ENCODE data around the gene DUSP23. TPM values are rescaled to one million over a fixed set of nuclear protein-coding genes. Genes with fewer than 3 reads are reported as not detected.

Gene DUSP23
- total RNA-seq, 1 experiment from 2014 or later: 35.8 TPM

DNA sequence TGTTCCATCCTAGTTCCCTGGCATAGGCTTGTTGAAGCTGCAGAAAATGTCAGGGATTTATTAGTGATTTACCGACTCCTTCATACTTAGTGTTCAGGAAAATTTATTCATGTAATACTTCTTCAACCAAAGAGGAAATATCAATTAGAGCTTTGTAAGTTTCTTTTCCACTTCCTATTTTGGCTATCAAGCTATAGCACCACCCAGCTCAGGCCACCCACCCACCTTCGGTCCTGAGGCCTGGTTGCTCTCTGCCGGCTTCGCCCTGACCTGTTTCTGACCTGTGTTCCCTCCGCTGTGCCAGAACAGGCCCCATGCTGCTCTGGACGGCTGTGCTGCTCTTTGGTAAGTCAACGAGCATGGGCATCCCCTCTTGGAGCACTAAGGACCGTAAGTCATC is 21.3 kb downstream of the DUSP23 start, which contains the start of gene FCRL6:
Gene FCRL6, plus strand, starts transcription at position 250 of the 400 bp plus-strand sequence. Its CDS starts 65 bp downstream, at position 315.
- ChIA-PET RAD21 (ENCODE audit: low non-redundant PET in 1 of 2, low total read pairs in 2 of 2, uncharacterized antibody in 2 of 2, unreplicated experiment in 2 of 2) (interaction anchor here in 1 of 2 experiments (1.3 kb wide), 1 partner anchor 89 kb away, joined by 3 read pairs; no protein-coding TSS in a partner anchor), POLR2A (no interaction called here), CTCF (interaction anchor here (1.4 to 9.3 kb wide), 2 partner anchors 89 to 205 kb away, joined by 5 to 229 read pairs; no protein-coding TSS in a partner anchor)
- ATAC-seq (no peak), DNase-seq (ENCODE audit: low read depth, low spot score) (no peak)
- Histone ChIP-seq H3K36me3 (ENCODE audit: control insufficient read depth in 1 of 2, insufficient read depth in 2 of 2, low read length in 2 of 2) (no peaks in the 10 kb centered on the region), H3K4me1 (ENCODE audit: control insufficient read depth in 1 of 2, insufficient read depth in 2 of 2, low read length in 2 of 2) (no peaks in the 10 kb centered on the region), H3K4me3 (replicated peaks in 1 of 2; ENCODE audit: low read depth in 1 of 2, low read length in 2 of 2) (no peak within 1 kb of the TSS), H3K27ac (ENCODE audit: low read depth, low read length) (no peak within 1 kb of the TSS), H3K4me2 (ENCODE audit: low read length) (no peak within 1 kb of the TSS), H3K9me3 (ENCODE audit: control insufficient read depth in 1 of 2, insufficient read depth in 1 of 2, low read depth in 1 of 2, low read length in 2 of 2) (no peaks in the 10 kb centered on the region), H4K20me1 (ENCODE audit: insufficient read depth) (no peaks in the 10 kb centered on the region), H2AFZ (ENCODE audit: low read depth, low read length, poor library complexity, severe bottlenecking) (no peak within 1 kb of the TSS), H3K27me3 (ENCODE audit: insufficient read depth, low read length) (0 out of 2 replicates have a peak, but pooled peaks cover 3% of the 10 kb centered on the region), H3K9me2 (ENCODE audit: insufficient read depth) (no peaks in the 10 kb centered on the region; the same call in 1 of the 2 replicates), H3K9ac (ENCODE audit: low read length) (no peak within 1 kb of the TSS), H3K79me2 (ENCODE audit: insufficient read depth, low read length) (no peaks in the 10 kb centered on the region)
- no TSS peak for BruUV-seq (replicated peaks)
- TF ChIP-seq POLR2A (IDR thresholded peaks at IDR 0.05; ENCODE audit: borderline replicate concordance, extremely low read depth, insufficient read depth, insufficient read length): no peak
- no peak for TF ChIP-seq CEBPB (IDR thresholded peaks at IDR 0.05; ENCODE audit: low read depth)
- TF ChIP-seq MAX (IDR thresholded peaks at IDR 0.05): no peak
- TF ChIP-seq, protein P1, sequence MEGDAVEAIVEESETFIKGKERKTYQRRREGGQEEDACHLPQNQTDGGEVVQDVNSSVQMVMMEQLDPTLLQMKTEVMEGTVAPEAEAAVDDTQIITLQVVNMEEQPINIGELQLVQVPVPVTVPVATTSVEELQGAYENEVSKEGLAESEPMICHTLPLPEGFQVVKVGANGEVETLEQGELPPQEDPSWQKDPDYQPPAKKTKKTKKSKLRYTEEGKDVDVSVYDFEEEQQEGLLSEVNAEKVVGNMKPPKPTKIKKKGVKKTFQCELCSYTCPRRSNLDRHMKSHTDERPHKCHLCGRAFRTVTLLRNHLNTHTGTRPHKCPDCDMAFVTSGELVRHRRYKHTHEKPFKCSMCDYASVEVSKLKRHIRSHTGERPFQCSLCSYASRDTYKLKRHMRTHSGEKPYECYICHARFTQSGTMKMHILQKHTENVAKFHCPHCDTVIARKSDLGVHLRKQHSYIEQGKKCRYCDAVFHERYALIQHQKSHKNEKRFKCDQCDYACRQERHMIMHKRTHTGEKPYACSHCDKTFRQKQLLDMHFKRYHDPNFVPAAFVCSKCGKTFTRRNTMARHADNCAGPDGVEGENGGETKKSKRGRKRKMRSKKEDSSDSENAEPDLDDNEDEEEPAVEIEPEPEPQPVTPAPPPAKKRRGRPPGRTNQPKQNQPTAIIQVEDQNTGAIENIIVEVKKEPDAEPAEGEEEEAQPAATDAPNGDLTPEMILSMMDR (IDR thresholded peaks at IDR 0.05 in 2 of 3, conservative IDR thresholded peaks at IDR 0.05 in 1 of 3; ENCODE audit: borderline replicate concordance in 1 of 3, insufficient read depth in 1 of 3, low read depth in 2 of 3, low read length in 2 of 3): no peak
- TF ChIP-seq EZH2 (IDR thresholded peaks at IDR 0.05): no peak
- no peak for TF ChIP-seq ATF3 (IDR thresholded peaks at IDR 0.05)
- TF ChIP-seq FOSL1 (IDR thresholded peaks at IDR 0.05; ENCODE audit: low read depth): no peak
- TF ChIP-seq, protein P2, sequence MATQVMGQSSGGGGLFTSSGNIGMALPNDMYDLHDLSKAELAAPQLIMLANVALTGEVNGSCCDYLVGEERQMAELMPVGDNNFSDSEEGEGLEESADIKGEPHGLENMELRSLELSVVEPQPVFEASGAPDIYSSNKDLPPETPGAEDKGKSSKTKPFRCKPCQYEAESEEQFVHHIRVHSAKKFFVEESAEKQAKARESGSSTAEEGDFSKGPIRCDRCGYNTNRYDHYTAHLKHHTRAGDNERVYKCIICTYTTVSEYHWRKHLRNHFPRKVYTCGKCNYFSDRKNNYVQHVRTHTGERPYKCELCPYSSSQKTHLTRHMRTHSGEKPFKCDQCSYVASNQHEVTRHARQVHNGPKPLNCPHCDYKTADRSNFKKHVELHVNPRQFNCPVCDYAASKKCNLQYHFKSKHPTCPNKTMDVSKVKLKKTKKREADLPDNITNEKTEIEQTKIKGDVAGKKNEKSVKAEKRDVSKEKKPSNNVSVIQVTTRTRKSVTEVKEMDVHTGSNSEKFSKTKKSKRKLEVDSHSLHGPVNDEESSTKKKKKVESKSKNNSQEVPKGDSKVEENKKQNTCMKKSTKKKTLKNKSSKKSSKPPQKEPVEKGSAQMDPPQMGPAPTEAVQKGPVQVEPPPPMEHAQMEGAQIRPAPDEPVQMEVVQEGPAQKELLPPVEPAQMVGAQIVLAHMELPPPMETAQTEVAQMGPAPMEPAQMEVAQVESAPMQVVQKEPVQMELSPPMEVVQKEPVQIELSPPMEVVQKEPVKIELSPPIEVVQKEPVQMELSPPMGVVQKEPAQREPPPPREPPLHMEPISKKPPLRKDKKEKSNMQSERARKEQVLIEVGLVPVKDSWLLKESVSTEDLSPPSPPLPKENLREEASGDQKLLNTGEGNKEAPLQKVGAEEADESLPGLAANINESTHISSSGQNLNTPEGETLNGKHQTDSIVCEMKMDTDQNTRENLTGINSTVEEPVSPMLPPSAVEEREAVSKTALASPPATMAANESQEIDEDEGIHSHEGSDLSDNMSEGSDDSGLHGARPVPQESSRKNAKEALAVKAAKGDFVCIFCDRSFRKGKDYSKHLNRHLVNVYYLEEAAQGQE (IDR thresholded peaks at IDR 0.05; ENCODE audit: low read depth): no peak
- no peak for TF ChIP-seq EZH2phosphoT487 (IDR thresholded peaks at IDR 0.05; ENCODE audit: borderline replicate concordance)
- no peak for TF ChIP-seq POLR2AphosphoS5 (IDR thresholded peaks at IDR 0.05; ENCODE audit: low read depth, low read length)
- no peak for TF ChIP-seq EGR1 (IDR thresholded peaks at IDR 0.05; ENCODE audit: low read depth)
- TF ChIP-seq JUND (IDR thresholded peaks at IDR 0.05): no peak
- no peak for TF ChIP-seq ZNF274 (IDR thresholded peaks at IDR 0.05; ENCODE audit: low read depth, low read length)
- TF ChIP-seq RAD21 (IDR thresholded peaks at IDR 0.05; ENCODE audit: low read depth): no peak
- intact Hi-C loops (cut with micrococcal nuclease): no loop called here
